H54 (cell line): ENCODE results near the gene HP.

Source experiments
- DNase-seq: peaks from one replicate; pipeline ENCODE4 v3.0.0; 2011; ENCODE audit warnings: low spot score, mixed read lengths; ENCODE audit not compliant: insufficient read length
- FAIRE-seq: peaks from 3 replicates; lab custom pipeline; 2011; peaks lifted over from hg19 to GRCh38; lab: Jason Lieb, UNC
- POLR2A ChIP-seq: IDR thresholded peaks from 2 replicates; pipeline ENCODE4 v1.6.1; 2011; ENCODE audit warnings: low read depth, mild to moderate bottlenecking, low read length

HP gene

GRCh38 chr16:72024862-72025382 lies 29.4 kb upstream of the HP start:
- TF ChIP-seq POLR2A = no peak
- FAIRE-seq = no peak

GRCh38 chr16:72025404-72026114 lies 28.7 kb upstream of the HP start:
- no peak for FAIRE-seq
- TF ChIP-seq POLR2A = no peak
- no peak for DNase-seq

More at GRCh38 chr16:72024862-72025382, 29.4 kb upstream of the HP start:
- no peak for DNase-seq

- DNase-seq = no peak
- no peak for TF ChIP-seq POLR2A
- FAIRE-seq = no peak
These were observed 26.5 kb upstream of the HP start for GRCh38 chr16:72027669-72028378.

DNA sequence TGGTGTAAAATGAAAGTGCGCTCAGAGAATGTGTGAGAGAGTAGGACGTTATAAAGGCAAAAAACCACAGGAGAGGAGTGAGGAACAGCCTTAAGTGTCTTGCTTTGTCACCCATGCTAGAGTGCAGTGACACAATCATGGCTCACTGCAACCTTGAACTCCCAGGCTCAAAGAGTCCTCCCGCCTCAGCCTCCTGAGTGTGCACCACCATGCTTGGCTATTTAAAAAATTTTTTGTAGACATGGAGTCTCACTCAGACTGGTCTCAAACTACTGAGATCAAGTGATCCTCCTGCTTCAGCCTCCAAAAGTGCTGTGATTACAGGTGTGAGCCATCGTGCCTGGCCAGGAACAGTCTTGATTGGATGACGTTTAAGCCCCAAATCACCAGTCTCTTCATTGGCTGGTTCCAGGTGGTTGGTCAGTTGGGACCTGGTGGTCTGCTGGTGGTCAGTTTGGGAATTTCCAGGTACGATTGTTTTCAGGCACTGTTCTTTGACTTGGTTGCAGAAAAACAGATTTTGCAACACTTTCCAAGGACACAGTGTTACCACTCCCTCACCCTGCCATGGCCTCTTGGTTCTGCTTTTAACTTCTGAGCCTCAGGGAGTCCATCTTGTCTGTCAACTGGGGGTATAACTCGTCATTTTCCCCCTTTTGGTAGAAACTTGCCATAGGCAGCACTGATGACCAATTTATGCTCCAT lies 24.6 kb upstream of the HP start:
- FAIRE-seq (no peak), DNase-seq (no peak)
- TF ChIP-seq POLR2A = no peak

- FAIRE-seq = no peak
- DNase-seq = no peak
- TF ChIP-seq POLR2A = no peak
These were observed 20.9 kb upstream of the HP start for GRCh38 chr16:72033437-72033836.

GRCh38 chr16:72036098-72036497 lies 18.2 kb upstream of the HP start:
- FAIRE-seq = no peak
- TF ChIP-seq POLR2A = no peak

DNA sequence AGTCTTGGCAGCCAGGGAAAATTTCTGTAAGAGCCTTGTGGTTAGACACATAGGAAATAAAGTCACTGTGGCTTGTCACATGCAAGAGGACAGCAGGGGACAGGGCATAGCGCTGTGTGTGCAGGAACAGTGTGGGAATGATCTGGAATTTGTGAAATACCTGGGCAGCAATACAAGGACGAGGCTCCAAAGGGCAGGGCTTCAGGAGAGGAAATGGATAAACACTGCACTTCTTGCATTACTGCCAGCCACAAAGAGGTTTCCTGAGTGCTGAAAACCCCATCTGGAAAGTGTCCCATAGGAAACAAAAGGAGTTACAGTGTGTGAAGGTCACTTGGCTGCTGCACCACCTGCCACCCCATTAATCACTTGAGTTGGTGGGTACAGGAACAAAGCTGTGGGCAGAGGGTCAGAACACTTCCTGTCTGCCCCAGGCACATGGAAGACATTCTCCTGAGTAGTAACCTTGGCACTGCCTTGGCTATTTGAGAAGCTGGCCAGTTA lies 12.1 kb upstream of the HP start:
- TF ChIP-seq POLR2A = no peak
- no peak for FAIRE-seq
- no peak for DNase-seq

More at GRCh38 chr16:72036098-72036497, 18.2 kb upstream of the HP start:
- DNase-seq = no peak

GRCh38 chr16:72043058-72043457 lies 11.2 kb upstream of the HP start:
- DNase-seq (no peak), FAIRE-seq (no peak)
- TF ChIP-seq POLR2A = no peak

DNA sequence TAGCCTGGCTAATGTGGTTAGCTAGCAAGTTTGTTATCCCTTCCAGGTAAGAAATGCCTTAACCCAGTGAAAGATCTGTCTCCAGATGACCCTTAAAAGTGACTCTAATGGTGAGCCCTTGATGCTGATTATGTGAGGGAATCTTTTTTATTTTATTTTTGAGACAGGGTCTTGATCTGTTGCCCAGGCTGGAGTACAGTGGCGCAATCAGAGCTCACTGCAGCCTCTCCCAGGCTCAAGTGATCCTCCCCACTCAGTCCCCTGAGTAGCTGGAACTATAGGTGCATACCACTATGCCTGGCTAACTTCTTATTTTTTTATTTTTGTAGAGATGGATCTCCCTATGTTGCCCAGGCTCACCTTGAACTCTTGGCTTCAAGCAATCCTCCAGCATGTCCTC lies 10.8 kb upstream of the HP start:
- no peak for FAIRE-seq
- no peak for DNase-seq
- no peak for TF ChIP-seq POLR2A

DNA sequence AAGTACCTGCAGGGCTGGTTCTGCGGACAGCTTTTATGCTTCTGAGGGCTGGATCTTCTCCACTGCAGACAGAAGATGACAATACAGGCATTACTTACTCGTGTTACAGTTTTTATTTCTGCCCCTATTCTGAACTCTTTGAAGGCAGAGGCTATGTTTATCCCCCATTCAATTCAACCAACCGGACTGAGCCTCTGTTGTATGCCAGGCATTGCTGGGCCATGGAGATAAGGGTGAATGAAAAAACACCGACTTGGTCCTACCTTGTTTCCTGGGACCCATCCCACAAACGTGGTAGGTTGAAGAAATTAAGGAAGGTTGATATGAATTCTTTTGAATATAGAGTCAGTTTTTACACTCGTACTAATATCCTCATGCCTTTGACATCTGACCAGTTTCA lies 10.0 kb upstream of the HP start:
- DNase-seq (no peak), FAIRE-seq (no peak)
- TF ChIP-seq POLR2A = no peak

- FAIRE-seq = no peak
- DNase-seq = no peak
These were observed 9.4 kb upstream of the HP start for GRCh38 chr16:72044825-72045359.

GRCh38 chr16:72049110-72049509 lies 5.2 kb upstream of the HP start:
- TF ChIP-seq POLR2A = no peak
- DNase-seq (no peak), FAIRE-seq (no peak)

More at GRCh38 chr16:72044825-72045359, 9.4 kb upstream of the HP start:
- no peak for TF ChIP-seq POLR2A

DNA sequence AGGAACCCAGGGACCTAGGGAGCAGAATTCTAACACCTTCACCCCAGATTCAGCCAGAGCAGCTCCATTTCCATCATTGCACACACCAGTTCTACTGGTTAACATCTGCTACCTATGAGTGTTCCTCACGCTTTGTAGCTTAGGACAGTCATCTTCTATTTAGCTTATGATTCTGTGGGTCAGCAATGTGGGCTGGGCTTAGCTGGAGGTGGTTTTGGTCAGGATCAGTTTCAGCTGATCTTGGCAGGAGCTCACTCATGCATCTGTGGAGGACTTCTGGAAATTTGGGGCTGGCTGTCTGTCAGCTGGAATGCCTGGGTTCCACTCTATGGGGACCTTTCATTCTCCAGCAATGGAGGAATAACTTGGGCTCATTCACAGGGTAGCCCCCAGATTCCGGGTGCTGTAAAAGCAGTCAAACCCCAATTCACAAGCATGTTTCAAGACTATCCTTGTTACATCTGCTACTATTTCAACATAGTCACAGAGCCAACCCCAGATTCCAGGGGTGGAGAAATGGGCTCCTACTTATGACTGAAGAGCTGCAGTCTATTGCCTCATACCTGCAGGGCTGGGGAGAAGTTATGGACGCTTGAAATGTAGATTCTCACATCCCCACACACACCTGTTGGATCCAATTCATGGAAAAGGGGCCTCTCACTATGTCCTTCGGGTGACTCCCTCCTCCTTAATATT lies 3.4 kb upstream of the HP start:
- TF ChIP-seq POLR2A = no peak
- DNase-seq = no peak
- no peak for FAIRE-seq
